Motor neuron (in vitro differentiated cells): ENCODE results near the gene SIRPA. TPM values are rescaled to one million over a fixed set of nuclear protein-coding genes. Genes with fewer than 3 reads are reported as not detected.

ENCODE experiments used
- ATAC-seq, 8 experiments: fragments of 200-7000 bp; cut with Tn5 transposase; replicated peaks in 6 of 8; 2 replicates each; pipeline ENCODE4 v1.8.0; 2021; ENCODE audit warnings: mild to moderate bottlenecking in 8 of 8, moderate library complexity in 8 of 8
- H3K27ac ChIP-seq, 2 donors: fragments of 250-450 bp; sonication (Bioruptor Pico); 2 replicates each; pipeline ENCODE4 v1.9.0; 2021; ENCODE audit warnings: antibody characterized with exemption in 2 of 2, mild to moderate bottlenecking in 2 of 2, moderate library complexity in 1 of 2
- H3K4me1 ChIP-seq, 2 donors: fragments of 250-450 bp; sonication (Bioruptor Pico); replicated peaks in 1 of 2; 2 replicates each; pipeline ENCODE4 v1.6.1; 2021; ENCODE audit warnings: antibody characterized with exemption in 2 of 2, mild to moderate bottlenecking in 2 of 2, moderate library complexity in 1 of 2
- H3K4me3 ChIP-seq, 5 donors: fragments of 250-450 bp; sonication (Bioruptor Pico); 2 replicates each; pipeline ENCODE4 v1.9.0; 2021; ENCODE audit warnings: antibody characterized with exemption in 5 of 5, mild to moderate bottlenecking in 5 of 5, moderate library complexity in 4 of 5
- WGBS, 10 experiments: fragments of 450-650 bp; shearing (Covaris generic); methylation state at CpG; one replicate each; pipeline ENCODE4 v1.0.0; 2022; 5-methylcytosine and 5-hydroxymethylcytosine counted together
- in situ Hi-C, 9 experiments: fragments of 400-800 bp; cut with MboI; loops; one replicate each; pipeline ENCODE4 v1.15.0; 2021; ENCODE audit warnings: low sequenced_read_pairs in 9 of 9, low pct_unique_long_range_greater_than_20kb in 2 of 9; ENCODE audit not compliant: unreplicated experiment in 9 of 9
- total RNA-seq, 8 experiments: library from RNA; unstranded; fragments of 300-600 nt; gene quantifications; 2 replicates each; pipeline versions ENCODE4 v1.2.3 to v1.2.4, GENCODE V29; 2022

The SIRPA gene
- total RNA-seq, 8 experiments from 2014 or later, result 1.7 to 47.3 (median 2.4) TPM

GRCh38 chr20:1987826-1988225, 92.6 kb downstream of the SIRPA start:
- in situ Hi-C loops, result loop anchor here in 3 of 9 experiments (25.0 kb wide), 1 partner anchor 174 kb away; no protein-coding TSS in a partner anchor
- Histone ChIP-seq H3K4me3 (no peak overlapping the region), H3K4me1 (no peaks in the 10 kb centered on the region), H3K27ac (no peak overlapping the region)
- peak in 1 of 8 experiments; percentile 72 for ATAC-seq
- WGBS, 10 experiments, result 0 to 60% (median 24%) methylated on average over 1 to 3 of the region's 3 CpGs; no CpG with 5 or more reads in 4 of the 10 experiments

Other genes starting within 250 kb of the SIRPA start
- under 1 TPM in 1 of 8 experiments, not detected in 7; 0.56 TPM for gene SIRPG, start 237.6 kb upstream of the SIRPA start, total RNA-seq
- under 1 TPM in 3 of 8 experiments, not detected in 5; 0.09 to 0.10 (median 0.09) TPM for gene PDYN, start 98.7 kb downstream of the SIRPA start, total RNA-seq
- gene STK35, start 206.4 kb downstream of the SIRPA start, total RNA-seq, result 10 to 100 TPM in 4 of 8 experiments, 1 to 10 TPM in 4; 7.1 to 14.4 (median 11.1) TPM